GM19239 (cell line): ENCODE results near the gene CLGN.

Source experiments
- DNase-seq: peaks from one replicate; pipeline ENCODE4 v3.0.0; 2011; ENCODE audit warnings: low spot score; ENCODE audit not compliant: insufficient read length
- FAIRE-seq: peaks from 2 replicates; lab custom pipeline; 2011; peaks lifted over from hg19 to GRCh38; lab: Jason Lieb, UNC

CLGN gene

DNA sequence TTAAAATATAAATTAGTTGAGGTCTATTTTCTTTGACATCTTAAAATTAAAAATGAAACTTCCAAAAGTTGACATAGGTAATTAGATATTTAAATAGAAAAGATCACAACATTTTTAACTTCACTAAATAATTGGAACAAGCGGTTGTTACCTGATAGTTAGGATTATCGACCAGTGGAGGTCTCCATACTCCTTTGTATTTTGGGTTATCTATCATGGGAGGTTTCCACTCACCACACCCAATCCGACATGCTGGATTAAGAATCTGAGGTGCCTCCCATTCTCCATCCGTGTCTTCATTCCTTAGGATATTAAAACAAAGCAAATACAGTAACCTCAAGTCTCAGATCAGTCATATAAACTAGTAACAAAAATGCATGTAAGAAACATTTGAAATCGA is 31.8 kb downstream of the CLGN start:
- DNase-seq (no peak), FAIRE-seq (no peak)

- DNase-seq (no peak), FAIRE-seq (no peak)
These were observed 39.4 kb downstream of the CLGN start for GRCh38 chr4:140388015-140388414.

DNA sequence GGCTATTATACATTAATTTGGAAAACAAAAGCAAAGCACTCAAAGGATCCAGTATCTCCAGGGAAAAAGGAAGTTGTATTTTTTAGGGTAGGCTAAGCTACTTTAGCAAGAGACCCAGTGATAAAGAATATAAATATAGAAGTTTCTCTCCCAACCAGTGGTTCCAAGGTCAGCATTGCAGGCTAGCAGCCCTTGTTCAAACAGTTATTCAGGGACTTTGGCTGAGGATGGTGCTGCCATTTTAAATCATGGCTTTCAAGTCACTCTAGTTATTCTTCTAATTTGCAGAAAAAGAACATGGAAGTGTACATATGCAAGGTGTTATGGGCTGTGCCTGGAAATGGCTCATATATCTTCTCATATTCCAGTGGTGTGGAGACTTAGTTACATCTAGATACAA is 44.7 kb downstream of the CLGN start:
- no peak for DNase-seq
- no peak for FAIRE-seq

DNA sequence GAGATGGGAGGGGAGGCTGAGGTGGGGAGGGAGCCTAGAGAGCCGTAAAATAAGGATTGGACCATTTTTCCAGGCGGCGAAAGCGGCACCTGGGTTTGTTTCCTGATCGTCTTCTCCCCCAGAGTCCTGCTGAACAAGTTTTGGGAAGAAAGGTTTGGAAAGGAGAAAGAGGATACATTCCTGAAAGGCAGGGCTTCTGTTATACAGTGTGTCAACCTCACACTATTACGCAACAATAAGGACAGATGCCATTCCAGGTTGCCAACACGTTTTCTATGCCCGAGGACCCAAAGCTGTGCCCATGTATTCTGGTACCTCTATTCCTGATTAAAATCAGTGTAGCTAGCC is 53.3 kb downstream of the CLGN start:
- no peak for DNase-seq
- peak; percentile 35 for FAIRE-seq

DNA sequence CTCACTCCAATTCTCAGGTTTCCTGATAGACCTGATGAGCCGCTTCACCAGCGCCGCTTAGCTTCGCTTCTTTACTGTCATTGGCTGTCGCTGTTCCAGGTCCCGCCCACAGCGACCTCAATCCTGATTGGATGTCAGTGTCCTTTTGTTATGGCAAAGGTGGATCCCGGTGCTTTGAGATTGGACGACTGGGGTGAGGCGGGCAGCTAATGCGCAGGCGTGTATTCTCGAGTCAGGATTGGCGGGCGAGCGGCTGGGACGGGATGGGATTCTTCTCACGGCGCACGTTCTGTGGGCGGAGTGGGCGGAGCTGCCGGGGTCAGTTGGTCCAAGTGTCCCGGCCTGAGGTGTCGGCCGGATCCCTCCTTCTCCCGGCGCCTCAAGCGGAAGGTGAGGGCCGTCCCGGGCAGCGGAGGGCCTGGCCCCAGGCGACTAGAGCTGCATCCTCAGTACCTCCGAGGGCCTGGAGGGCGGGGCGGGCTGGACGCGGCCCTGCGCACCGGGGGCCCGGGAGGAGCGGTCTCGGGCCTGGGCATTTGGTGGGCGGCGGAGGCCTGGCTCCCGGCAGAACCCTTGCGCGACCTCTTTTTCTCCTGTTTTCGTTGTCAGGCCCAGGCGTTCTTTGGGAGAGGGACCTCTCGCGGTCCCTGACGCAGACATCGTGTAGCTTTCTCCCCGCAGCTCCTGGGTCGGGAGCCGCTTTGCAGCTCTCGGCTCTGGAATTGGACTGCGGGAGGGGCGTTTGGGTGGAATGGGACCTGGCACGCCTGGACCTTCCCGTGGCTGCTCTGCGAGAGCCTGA is 53.9 kb downstream of the CLGN start, which contains the start of gene SCOC:
Gene SCOC, plus strand, starts transcription at position 319 of the 802 bp plus-strand sequence. CDS start 5,525 bp downstream, outside the sequence.
- DNase-seq: peak; percentile 80
- FAIRE-seq: peak; percentile 98

- no peak for FAIRE-seq
- peak; percentile 31 for DNase-seq
These were observed 54.6 kb downstream of the CLGN start for GRCh38 chr4:140372751-140373327.

- DNase-seq (no peak), FAIRE-seq (no peak)
These were observed 58.8 kb downstream of the CLGN start for GRCh38 chr4:140368686-140369085.

DNA sequence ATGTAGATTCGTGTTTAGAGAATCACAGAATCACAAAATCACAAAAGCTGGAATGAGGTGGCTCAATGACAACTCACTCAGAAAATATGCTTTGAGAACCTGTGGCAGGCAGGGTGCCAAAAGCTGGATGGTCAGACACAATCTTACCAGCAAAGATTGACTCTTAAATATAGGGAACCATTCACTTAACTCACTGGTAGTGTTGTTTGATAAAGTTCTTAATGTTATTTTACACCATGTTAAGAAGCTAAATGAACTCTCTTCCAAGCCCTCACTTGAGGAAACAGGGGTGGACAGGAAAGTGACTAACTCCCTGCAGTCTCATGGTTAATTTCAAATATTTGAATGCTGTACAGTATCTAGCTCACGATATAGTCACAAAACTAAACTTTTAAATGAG is 59.7 kb downstream of the CLGN start:
- FAIRE-seq (no peak), DNase-seq (no peak)

DNA sequence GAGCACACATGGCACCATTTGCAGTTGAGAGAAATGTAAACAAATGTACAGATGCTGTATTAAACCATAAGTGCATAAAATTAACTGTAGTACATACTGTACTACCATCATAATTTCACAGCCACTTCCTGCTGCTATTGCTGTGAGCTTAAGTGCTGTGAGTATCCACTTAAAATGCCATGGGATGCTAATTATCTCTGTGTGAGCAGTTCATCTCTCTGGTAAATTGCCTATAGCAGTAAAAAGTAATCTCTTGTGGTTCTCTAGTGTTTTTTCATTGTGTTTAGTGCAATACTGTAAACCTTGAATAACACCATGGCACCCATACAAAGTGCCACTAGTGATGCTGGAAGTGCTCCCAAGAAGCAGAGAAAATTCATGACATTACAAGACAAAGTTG is 63.9 kb downstream of the CLGN start:
- no peak for DNase-seq
- FAIRE-seq: no peak

- DNase-seq (no peak), FAIRE-seq (no peak)
These were observed 64.4 kb downstream of the CLGN start for GRCh38 chr4:140363051-140363450.

- FAIRE-seq: no peak
- no peak for DNase-seq
These were observed 66.3 kb downstream of the CLGN start for GRCh38 chr4:140361099-140361498.

- DNase-seq (peak; percentile 28), FAIRE-seq (peak; percentile 87)
These were observed 67.7 kb downstream of the CLGN start for GRCh38 chr4:140359562-140360427.

- FAIRE-seq: no peak
- DNase-seq: no peak
These were observed 69.2 kb downstream of the CLGN start for GRCh38 chr4:140358281-140358680.

DNA sequence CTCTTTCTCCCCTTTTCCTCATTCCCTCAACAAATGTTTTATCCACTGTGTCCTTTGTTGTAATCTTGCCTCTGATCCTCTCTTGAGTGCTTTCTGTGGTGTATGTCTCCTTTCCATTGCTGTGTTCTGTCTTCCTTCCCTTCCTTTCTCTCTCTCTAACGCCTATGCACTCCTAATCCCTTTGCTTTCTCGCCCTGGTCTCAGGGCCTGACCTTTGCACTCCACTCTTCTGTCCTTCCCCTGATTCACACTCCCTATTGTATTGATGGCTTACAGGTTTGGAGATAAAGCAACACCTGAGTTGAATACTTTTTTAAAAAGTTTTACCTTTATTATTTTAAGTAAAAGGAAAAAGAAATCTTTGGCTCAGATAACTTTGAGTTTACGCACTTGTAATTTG is 69.6 kb downstream of the CLGN start:
- FAIRE-seq: no peak
- no peak for DNase-seq

DNA sequence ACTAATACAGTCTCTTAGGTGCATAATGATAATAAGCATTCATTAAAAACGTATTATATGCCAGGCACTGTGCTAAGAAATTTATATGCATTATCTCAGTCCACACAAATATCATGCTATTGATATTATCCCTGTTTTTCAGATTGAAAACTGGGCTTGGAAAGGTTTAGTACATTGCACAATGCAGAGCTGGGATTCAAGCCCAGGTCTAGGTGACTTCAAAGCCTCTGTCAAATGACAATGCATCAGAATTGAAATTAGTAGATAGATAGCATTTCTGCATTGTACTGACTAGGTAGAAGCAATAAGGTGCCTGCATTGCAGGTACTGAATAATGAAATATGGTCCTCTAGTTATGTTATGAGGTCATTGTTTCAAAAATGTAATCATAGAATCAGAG is 72.2 kb downstream of the CLGN start:
- DNase-seq (no peak), FAIRE-seq (no peak)

GRCh38 chr4:140353786-140354185 is 73.7 kb downstream of the CLGN start:
- FAIRE-seq (no peak), DNase-seq (no peak)

- no peak for FAIRE-seq
These were observed 76.1 kb downstream of the CLGN start for GRCh38 chr4:140351093-140352075.

DNA sequence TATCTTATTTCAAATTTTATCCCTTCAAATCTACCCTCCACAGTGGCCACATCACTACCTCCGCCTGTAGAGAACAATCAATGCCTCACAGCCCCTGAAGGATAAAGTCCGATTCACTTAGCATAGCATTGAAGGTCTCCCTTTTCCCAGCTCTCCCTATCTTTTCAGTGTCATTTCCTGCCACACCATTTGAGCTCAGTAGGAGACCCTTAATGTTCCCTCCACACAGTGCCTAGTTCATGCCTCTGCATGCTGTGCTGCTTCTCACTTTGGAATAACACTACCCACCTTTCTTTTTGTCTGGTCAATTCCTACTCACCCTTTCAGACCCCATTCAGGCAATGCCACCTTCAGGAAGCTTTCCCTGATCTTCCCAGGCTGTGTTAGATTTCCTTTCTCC is 77.6 kb downstream of the CLGN start:
- no peak for FAIRE-seq
- DNase-seq: no peak

More at GRCh38 chr4:140351093-140352075, 76.1 kb downstream of the CLGN start:
- no peak for DNase-seq

DNA sequence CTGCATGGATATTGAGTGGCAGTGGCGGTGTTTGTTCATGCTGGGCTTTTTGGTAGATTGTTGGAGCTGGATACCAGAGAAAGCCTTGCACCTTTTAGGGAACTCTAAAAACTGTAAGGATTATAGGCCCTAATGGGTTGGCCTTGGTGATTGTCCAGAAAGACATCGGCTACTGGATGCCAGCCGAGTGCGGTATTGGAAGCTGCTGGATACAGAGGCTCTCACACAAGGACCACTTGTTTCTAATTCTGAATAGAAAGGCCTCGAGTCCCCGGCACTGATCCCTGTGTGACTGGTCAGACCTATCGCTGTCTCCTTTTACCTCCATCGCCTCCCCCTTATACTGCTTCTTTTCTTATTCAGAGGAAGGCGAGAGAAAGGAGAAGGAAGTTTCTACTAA is 81.3 kb downstream of the CLGN start:
- no peak for FAIRE-seq

GRCh38 chr4:140344621-140345020 is 82.8 kb downstream of the CLGN start:
- DNase-seq (no peak), FAIRE-seq (no peak)

More for the DNA sequence above, 81.3 kb downstream of the CLGN start:
- no peak for DNase-seq
